H1 (cell line): ENCODE results near the gene CADM1. TPM values are rescaled to one million over a fixed set of nuclear protein-coding genes. Genes with fewer than 3 reads are reported as not detected.
A peak's percentile ranks its signal among the peaks of the same experiment; 100 is the strongest.

ENCODE experiments used
- CTCF ChIA-PET: fragments of 300-600 bp; sonication (Branson Sonifier 250); formaldehyde crosslinking; loops from one replicate; lab custom pipeline; 2021; ENCODE audit not compliant: partially characterized antibody; lab: Charles Lee
- POLR2A ChIA-PET: fragments of 300-600 bp; sonication (Branson Sonifier 250); formaldehyde crosslinking; loops from one replicate; lab custom pipeline; 2021; ENCODE audit warnings: inconsistent platforms; ENCODE audit not compliant: partially characterized antibody; lab: Charles Lee
- DNase-seq, 2 experiments: peaks; one replicate each; pipeline versions ENCODE4 v3.0.0 to v3.0.0-alpha.2; 2010 to 2022; ENCODE audit warnings: low spot score in 2 of 2, low read depth in 1 of 2, mixed read lengths in 1 of 2
- FAIRE-seq: peaks from 2 replicates; lab custom pipeline; 2011; peaks lifted over from hg19 to GRCh38; lab: Jason Lieb, UNC
- H2AFZ ChIP-seq: 2 replicates; pipeline ENCODE4 v1.8.1; 2012; ENCODE audit warnings: low read length, inconsistent platforms
- H2AK5ac ChIP-seq: 2 replicates; pipeline ENCODE4 v1.6.1; 2013; ENCODE audit warnings: low read depth, low read length
- H2BK120ac ChIP-seq: replicated peaks from 2 replicates; pipeline ENCODE3; 2013; ENCODE audit warnings: low read depth, low read length, inconsistent platforms
- H2BK12ac ChIP-seq: 2 replicates; pipeline ENCODE4 v1.6.1; 2013; ENCODE audit warnings: low read depth, low read length
- H2BK15ac ChIP-seq: 2 replicates; pipeline ENCODE4 v1.6.1; 2013; ENCODE audit warnings: low read length
- H2BK20ac ChIP-seq: 2 replicates; pipeline ENCODE4 v1.6.1; 2013; ENCODE audit warnings: low read length
- H2BK5ac ChIP-seq: 2 replicates; pipeline ENCODE4 v1.6.1; 2013; ENCODE audit warnings: low read depth, low read length
- H3K14ac ChIP-seq: 2 replicates; pipeline ENCODE4 v1.6.1; 2013; ENCODE audit warnings: inconsistent platforms; ENCODE audit not compliant: insufficient read length
- H3K18ac ChIP-seq: 2 replicates; pipeline ENCODE4 v1.6.1; 2013; ENCODE audit warnings: low read length; ENCODE audit errors: extremely low read depth
- H3K23ac ChIP-seq: 2 replicates; pipeline ENCODE4 v1.6.1; 2013; ENCODE audit warnings: inconsistent platforms; ENCODE audit not compliant: insufficient read length
- H3K23me2 ChIP-seq: 2 replicates; pipeline ENCODE4 v1.6.1; 2013; ENCODE audit warnings: low read depth, low read length
- H3K27ac ChIP-seq: 2 replicates; pipeline ENCODE4 v1.6.1; 2011; ENCODE audit warnings: low read depth, low read length, inconsistent platforms
- H3K27me3 ChIP-seq, 4 experiments: replicated peaks in 1 of 4; 1 replicate in 1 of 4; 2 replicates in 3 of 4; pipeline versions ENCODE4 v1.6.1 to v1.8.1; 2011 to 2013; ENCODE audit warnings: low read length in 3 of 4, mild to moderate bottlenecking in 3 of 4, inconsistent platforms in 2 of 4, mixed read lengths in 2 of 4, moderate library complexity in 1 of 4; ENCODE audit not compliant: control insufficient read depth in 3 of 4, insufficient read depth in 3 of 4; ENCODE audit errors: extremely low read depth in 1 of 4
- H3K36me3 ChIP-seq, 4 experiments: 2 replicates each; pipeline versions ENCODE4 v1.6.1 to v1.8.1; 2011 to 2013; ENCODE audit warnings: mild to moderate bottlenecking in 4 of 4, low read length in 3 of 4, moderate library complexity in 2 of 4, control low read depth in 1 of 4, inconsistent platforms in 1 of 4; ENCODE audit not compliant: insufficient read depth in 4 of 4, control insufficient read depth in 2 of 4
- H3K4ac ChIP-seq: replicated peaks from 2 replicates; pipeline ENCODE3; 2013; ENCODE audit warnings: low read length, low read depth, mixed read lengths, inconsistent platforms; ENCODE audit not compliant: insufficient read length
- H3K4me1 ChIP-seq, 4 experiments: replicated peaks in 1 of 4; 1 replicate in 1 of 4; 2 replicates in 3 of 4; pipeline versions ENCODE4 v1.6.1 to v1.8.1; 2011 to 2013; ENCODE audit warnings: low read length in 3 of 4, inconsistent platforms in 2 of 4, mixed read lengths in 1 of 4; ENCODE audit not compliant: insufficient read depth in 4 of 4, control insufficient read depth in 3 of 4
- H3K4me2 ChIP-seq, 2 experiments: 2 replicates each; pipeline versions ENCODE4 v1.6.1 to v1.8.1; 2011 to 2013; ENCODE audit warnings: low read depth in 2 of 2, low read length in 2 of 2, control low read depth in 1 of 2, inconsistent platforms in 1 of 2, mild to moderate bottlenecking in 1 of 2; ENCODE audit not compliant: insufficient read depth in 1 of 2
- H3K4me3 ChIP-seq, 4 experiments: fragments of 200-600, 300-600 bp in 1 of 4; sonication (generic), shearing (Covaris generic), sonication (Bioruptor Twin) in 1 of 4; 2 replicates each; pipeline versions ENCODE4 v1.5.1 to v1.8.1; 2011 to 2016; ENCODE audit warnings: low read length in 4 of 4, low read depth in 3 of 4, control low read depth in 2 of 4, inconsistent platforms in 2 of 4, mild to moderate bottlenecking in 2 of 4, mixed read lengths in 1 of 4, moderate library complexity in 1 of 4; ENCODE audit not compliant: insufficient read depth in 2 of 4; ENCODE audit errors: extremely low read depth in 1 of 4
- H3K56ac ChIP-seq: replicated peaks from 2 replicates; pipeline ENCODE3; 2013; ENCODE audit warnings: low read depth, mild to moderate bottlenecking, mixed read lengths, low read length, inconsistent platforms; ENCODE audit not compliant: insufficient read length
- H3K79me1 ChIP-seq: 2 replicates; pipeline ENCODE4 v1.6.1; 2013; ENCODE audit warnings: low read depth, low read length, control low read depth
- H3K79me2 ChIP-seq, 2 experiments: 2 replicates each; pipeline versions ENCODE4 v1.6.1 to v1.8.1; 2012 to 2013; ENCODE audit warnings: low read length in 2 of 2, mild to moderate bottlenecking in 2 of 2, inconsistent platforms in 1 of 2; ENCODE audit not compliant: insufficient read depth in 2 of 2, control insufficient read depth in 1 of 2
- H3K9ac ChIP-seq, 4 experiments: replicated peaks in 1 of 4; 1 replicate in 1 of 4; 2 replicates in 3 of 4; pipeline versions ENCODE4 v1.6.1 to v1.8.1; 2011 to 2013; ENCODE audit warnings: low read depth in 3 of 4, low read length in 3 of 4, control low read depth in 2 of 4, mild to moderate bottlenecking in 2 of 4, moderate library complexity in 2 of 4, inconsistent platforms in 1 of 4; ENCODE audit errors: extremely low read depth in 1 of 4
- H3K9me3 ChIP-seq, 2 experiments: 2 replicates each; pipeline versions ENCODE4 v1.6.1 to v1.8.1; 2012 to 2013; ENCODE audit warnings: mild to moderate bottlenecking in 2 of 2, moderate library complexity in 2 of 2, control low read depth in 1 of 2, inconsistent platforms in 1 of 2, low read depth in 1 of 2, low read length in 1 of 2, mixed read lengths in 1 of 2; ENCODE audit not compliant: insufficient read depth in 2 of 2
- H4K20me1 ChIP-seq, 2 experiments: replicated peaks in 1 of 2; 2 replicates each; pipeline versions ENCODE3 to v1.8.1; 2011 to 2013; ENCODE audit warnings: inconsistent platforms in 2 of 2, low read length in 2 of 2, mild to moderate bottlenecking in 1 of 2; ENCODE audit not compliant: insufficient read depth in 2 of 2, control insufficient read depth in 1 of 2
- H4K5ac ChIP-seq: 2 replicates; pipeline ENCODE4 v1.6.1; 2013; ENCODE audit warnings: low read length, low read depth, mixed read lengths, inconsistent platforms; ENCODE audit not compliant: insufficient read length
- H4K8ac ChIP-seq: 2 replicates; pipeline ENCODE4 v1.8.0; 2013; ENCODE audit warnings: mild to moderate bottlenecking, moderate library complexity, low read length, inconsistent platforms; ENCODE audit not compliant: insufficient read depth; ENCODE audit errors: extremely low read depth
- H4K91ac ChIP-seq: replicated peaks from 2 replicates; pipeline ENCODE3; 2013; ENCODE audit warnings: low read length, mixed read lengths, inconsistent platforms; ENCODE audit not compliant: insufficient read length
- HDAC6 ChIP-seq: IDR thresholded peaks from one replicate; pipeline ENCODE4 v1.7.1; 2012; ENCODE audit warnings: low read depth, mild to moderate bottlenecking, inconsistent platforms, low read length, moderate library complexity
- WGBS, 2 experiments: shearing (Covaris generic) in 1 of 2; methylation state at CpG; one replicate each; pipeline versions ENCODE4 v1.1.6 to v1.1.7; 2013 to 2015; ENCODE audit warnings: low lambda C conversion rate in 2 of 2, mixed read lengths in 2 of 2, inconsistent platforms in 1 of 2, low coverage in 1 of 2, missing lambda C conversion rate in 1 of 2; ENCODE audit not compliant: insufficient replicate concordance in 2 of 2, insufficient coverage in 1 of 2, insufficient read length in 1 of 2; ENCODE audit errors: extremely low coverage in 1 of 2, missing lambda C conversion rate in 1 of 2; 5-methylcytosine and 5-hydroxymethylcytosine counted together
- polyA plus RNA-seq, 7 experiments: library from polyadenylated mRNA; depleted of rRNA in 3 of 7; stranded (reverse) in 5 of 7; unstranded in 2 of 7; fragments of >200 nt in 5 of 7; fragments of 200-250 nt in 2 of 7; gene quantifications; 1 replicate in 5 of 7; 2 replicates in 1 of 7; 4 replicates in 1 of 7; pipeline versions ENCODE4 v1.2.1 to v1.2.3, GENCODE V29; 2011 to 2013; ENCODE audit warnings: missing spikeins in 2 of 7, mixed read lengths in 2 of 7
- total RNA-seq: library from RNA; stranded (reverse); fragmentation: NEBNext Ultra II Directional; extraction: Animal tissue kit (Norgen Biotek cat#: 25700); gene quantifications from 2 replicates; pipeline ENCODE4 v1.2.1, GENCODE V29; 2021

CADM1 gene
- total and polyA plus RNA-seq, 2 of the 8 experiments (the other 6 are each of a cell fraction or from before 2014, with no cell fraction given): 8.3 to 25.3 TPM

GRCh38 chr11:115409116-115409670, 95.0 kb downstream of the CADM1 start:
- DNase-seq (no peak), FAIRE-seq (peak; percentile 90)
- Histone ChIP-seq H2BK5ac (no peak overlapping the region; the same call in 1 of the 2 replicates), H3K27ac (no peak overlapping the region), H3K9ac (peak overlapping the region in 1 of 4 experiments; percentile 34; a peak in 1 of 7 replicates), H4K8ac (no peak overlapping the region), H2AK5ac (peak overlapping the region; percentile 92; the same call in 1 of the 2 replicates), H3K27me3 (no peaks in the 10 kb centered on the region; a peak in 3 of 7 replicates), H3K4me3 (peak overlapping the region in 3 of 4 experiments; percentile 5 to 14 (median 14); a peak in 4 of 8 replicates), H4K20me1 (no peaks in the 10 kb centered on the region), H2AFZ (no peak overlapping the region), H2BK15ac (no peak overlapping the region), H3K36me3 (no peaks in the 10 kb centered on the region), H3K9me3 (no peaks in the 10 kb centered on the region), H3K23ac (no peak overlapping the region), H4K91ac (no peak overlapping the region), H3K18ac (no peak overlapping the region), H3K4me1 (peaks cover 6 to 11% (median 8%) of the 10 kb centered on the region in 4 experiments; a peak in 6 of 7 replicates), H3K14ac (no peak overlapping the region), H2BK12ac (peak overlapping the region; percentile 95; the same call in 1 of the 2 replicates), H3K56ac (no peak overlapping the region), H2BK120ac (no peak overlapping the region), H2BK20ac (no peak overlapping the region), H3K79me1 (no peaks in the 10 kb centered on the region), H4K5ac (no peak overlapping the region), H3K4me2 (peak overlapping the region; percentile 32 to 54), H3K23me2 (peaks cover 1% of the 10 kb centered on the region; the same call in 1 of the 2 replicates), H3K79me2 (no peaks in the 10 kb centered on the region; a peak in 2 of 4 replicates), H3K4ac (no peak overlapping the region)
- CTCF ChIA-PET: interaction anchor here (0.6 to 1.0 kb wide), 2 partner anchors 79 to 85 kb away, joined by 3 read pairs; no protein-coding TSS in a partner anchor
- POLR2A ChIA-PET: interaction anchor here (0.6 kb wide), 1 partner anchor 397 kb away, joined by 3 read pairs; no protein-coding TSS in a partner anchor
- 15% methylated on average over 4 of the region's 4 CpGs; no CpG with 5 or more reads in 1 of the 2 experiments for WGBS, 2 experiments
- TF ChIP-seq HDAC6: no peak
